ENCODE results near the gene LYRM2. TPM values are rescaled to one million over a fixed set of nuclear protein-coding genes. Genes with fewer than 3 reads are reported as not detected.

LYRM2 gene
- total RNA-seq, 1 donor from 2014 or later = 27.5 TPM

DNA sequence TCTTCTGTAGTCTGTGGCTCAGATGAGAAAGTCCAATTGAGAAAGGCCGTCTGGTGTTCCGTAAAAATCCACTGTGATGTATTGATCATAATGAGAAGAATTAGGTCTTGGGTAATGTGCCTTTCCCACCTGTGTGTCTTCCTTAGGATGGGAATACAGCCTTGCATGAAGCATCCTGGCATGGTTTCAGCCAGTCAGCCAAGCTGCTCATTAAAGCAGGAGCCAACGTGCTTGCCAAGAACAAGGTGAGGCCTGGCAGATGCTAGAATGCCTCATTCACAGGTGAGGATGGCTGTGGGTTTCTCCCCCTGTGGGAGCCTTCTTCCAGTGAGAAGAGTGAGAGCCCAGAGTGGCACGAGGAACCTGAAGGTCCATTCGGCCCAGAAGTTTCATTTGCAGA, 32.7 kb downstream of the LYRM2 start:
- Mint-ChIP-seq H3K27me3 (ENCODE audit: low read depth) (no peaks in the 10 kb centered on the region), H3K9me3 (ENCODE audit: low read depth) (no peaks in the 10 kb centered on the region), H3K36me3 (ENCODE audit: low read depth) (peaks cover 4% of the 10 kb centered on the region), H3K4me3 (ENCODE audit: unreplicated experiment) (no peak overlapping the region), H3K27ac (ENCODE audit: unreplicated experiment) (no peak overlapping the region), H3K4me1 (ENCODE audit: low read depth) (no peaks in the 10 kb centered on the region)
- TF ChIP-seq, protein P1, sequence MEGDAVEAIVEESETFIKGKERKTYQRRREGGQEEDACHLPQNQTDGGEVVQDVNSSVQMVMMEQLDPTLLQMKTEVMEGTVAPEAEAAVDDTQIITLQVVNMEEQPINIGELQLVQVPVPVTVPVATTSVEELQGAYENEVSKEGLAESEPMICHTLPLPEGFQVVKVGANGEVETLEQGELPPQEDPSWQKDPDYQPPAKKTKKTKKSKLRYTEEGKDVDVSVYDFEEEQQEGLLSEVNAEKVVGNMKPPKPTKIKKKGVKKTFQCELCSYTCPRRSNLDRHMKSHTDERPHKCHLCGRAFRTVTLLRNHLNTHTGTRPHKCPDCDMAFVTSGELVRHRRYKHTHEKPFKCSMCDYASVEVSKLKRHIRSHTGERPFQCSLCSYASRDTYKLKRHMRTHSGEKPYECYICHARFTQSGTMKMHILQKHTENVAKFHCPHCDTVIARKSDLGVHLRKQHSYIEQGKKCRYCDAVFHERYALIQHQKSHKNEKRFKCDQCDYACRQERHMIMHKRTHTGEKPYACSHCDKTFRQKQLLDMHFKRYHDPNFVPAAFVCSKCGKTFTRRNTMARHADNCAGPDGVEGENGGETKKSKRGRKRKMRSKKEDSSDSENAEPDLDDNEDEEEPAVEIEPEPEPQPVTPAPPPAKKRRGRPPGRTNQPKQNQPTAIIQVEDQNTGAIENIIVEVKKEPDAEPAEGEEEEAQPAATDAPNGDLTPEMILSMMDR (IDR thresholded peaks at IDR 0.05) = no peak
- no peak for DNase-seq (ENCODE audit: low spot score)

DNA sequence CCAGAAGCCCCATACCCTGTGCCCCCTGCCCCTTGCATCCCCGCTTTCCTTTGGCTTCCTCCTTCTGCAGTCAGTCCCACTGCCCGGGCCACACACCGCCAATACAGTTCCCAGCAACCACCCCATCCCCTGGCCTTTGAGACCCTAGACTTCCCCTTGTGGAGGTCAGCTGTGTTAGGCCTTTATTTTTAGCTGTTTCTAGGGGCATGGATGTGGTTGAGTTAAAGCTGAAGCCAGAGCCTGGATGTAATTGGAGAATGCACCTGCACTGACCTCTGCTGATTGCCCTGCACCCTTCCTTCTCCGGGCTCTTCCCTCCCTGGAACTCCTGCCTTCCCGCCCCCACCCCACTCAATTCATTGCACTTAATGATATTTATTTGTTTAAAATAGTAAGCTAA, 33.9 kb downstream of the LYRM2 start:
- Mint-ChIP-seq H3K9me3 (ENCODE audit: low read depth) (no peaks in the 10 kb centered on the region), H3K36me3 (ENCODE audit: low read depth) (peaks cover 4% of the 10 kb centered on the region), H3K4me3 (ENCODE audit: unreplicated experiment) (no peak overlapping the region), H3K27me3 (ENCODE audit: low read depth) (no peaks in the 10 kb centered on the region), H3K27ac (ENCODE audit: unreplicated experiment) (no peak overlapping the region), H3K4me1 (ENCODE audit: low read depth) (no peaks in the 10 kb centered on the region)
- no peak for DNase-seq (ENCODE audit: low spot score)
- TF ChIP-seq, protein P1 (IDR thresholded peaks at IDR 0.05) = no peak

GRCh38 chr6:89602166-89602565, 36.4 kb downstream of the LYRM2 start:
- DNase-seq (ENCODE audit: low spot score) = no peak
- Mint-ChIP-seq H3K27ac (ENCODE audit: unreplicated experiment) (no peak overlapping the region), H3K9me3 (ENCODE audit: low read depth) (peaks cover 2% of the 10 kb centered on the region), H3K4me1 (ENCODE audit: low read depth) (peaks cover 5% of the 10 kb centered on the region), H3K36me3 (ENCODE audit: low read depth) (peaks cover 5% of the 10 kb centered on the region), H3K4me3 (ENCODE audit: unreplicated experiment) (no peak overlapping the region), H3K27me3 (ENCODE audit: low read depth) (no peaks in the 10 kb centered on the region)
- TF ChIP-seq, protein P1 (IDR thresholded peaks at IDR 0.05) = no peak

GRCh38 chr6:89599727-89600126, 38.8 kb downstream of the LYRM2 start:
- Mint-ChIP-seq H3K4me1 (ENCODE audit: low read depth) (peaks cover 5% of the 10 kb centered on the region), H3K27ac (ENCODE audit: unreplicated experiment) (no peak overlapping the region), H3K27me3 (ENCODE audit: low read depth) (no peaks in the 10 kb centered on the region), H3K36me3 (ENCODE audit: low read depth) (peaks cover 4% of the 10 kb centered on the region), H3K9me3 (ENCODE audit: low read depth) (peaks cover 2% of the 10 kb centered on the region), H3K4me3 (ENCODE audit: unreplicated experiment) (no peak overlapping the region)
- DNase-seq (ENCODE audit: low spot score) = no peak
- TF ChIP-seq, protein P1 (IDR thresholded peaks at IDR 0.05) = no peak

DNA sequence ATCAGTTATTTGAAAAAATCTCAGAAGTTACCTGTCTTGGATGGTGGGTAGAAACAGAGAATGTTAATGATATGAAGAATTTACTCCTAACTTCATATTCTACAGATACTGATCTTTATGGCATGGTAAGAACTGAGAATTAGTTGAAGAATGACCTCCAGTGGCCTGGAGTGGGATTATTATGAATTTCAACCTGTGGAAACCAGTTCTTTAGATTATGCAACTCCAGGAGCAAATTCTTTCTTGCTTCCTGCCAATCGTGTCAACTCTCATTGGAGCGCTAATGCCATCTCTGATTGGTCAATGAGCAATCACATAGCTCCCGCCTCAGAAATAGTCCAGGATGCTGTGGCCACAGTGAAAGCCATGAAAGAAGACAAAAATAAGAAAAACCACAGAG, 40.6 kb downstream of the LYRM2 start:
- TF ChIP-seq, protein P1 (IDR thresholded peaks at IDR 0.05) = peak; percentile 77
- H3K9me3 Mint-ChIP-seq (ENCODE audit: low read depth) = peaks cover 2% of the 10 kb centered on the region
- H3K27ac Mint-ChIP-seq (ENCODE audit: unreplicated experiment) = peak overlapping the region; percentile 42
- H3K36me3 Mint-ChIP-seq (ENCODE audit: low read depth) = peaks cover 4% of the 10 kb centered on the region
- H3K4me3 Mint-ChIP-seq (ENCODE audit: unreplicated experiment) = no peak overlapping the region
- H3K4me1 Mint-ChIP-seq (ENCODE audit: low read depth) = peaks cover 5% of the 10 kb centered on the region
- no peak for DNase-seq (ENCODE audit: low spot score)
- H3K27me3 Mint-ChIP-seq (ENCODE audit: low read depth) = no peaks in the 10 kb centered on the region

All from chondrocyte (in vitro differentiated cells).